ENCODE data around the gene OPN1LW.

GRCh38 chrX:154121961-154122360 lies 22.1 kb upstream of the OPN1LW start:
- TF ChIP-seq POLR2AphosphoS5 (IDR thresholded peaks at IDR 0.05; ENCODE audit: low read depth) (no peak), CTCF (IDR thresholded peaks at IDR 0.05; ENCODE audit: insufficient read depth, low read length) (no peak), REST (IDR thresholded peaks at IDR 0.05; ENCODE audit: insufficient replicate concordance, low read depth) (no peak)
